Measurements from ENCODE around the gene CA5A. TPM values are rescaled to one million over a fixed set of nuclear protein-coding genes. Genes with fewer than 3 reads are reported as not detected.

The CA5A gene
- total and polyA plus RNA-seq, 2 of the 13 experiments (the other 11 are each of a cell fraction or from before 2014, with no cell fraction given) = 66.8 to 106 TPM

GRCh38 chr16:87951552-87952538 is 15.5 kb upstream of the CA5A start (continued):
- TF ChIP-seq HINFP (CRISPR knock-in tag; IDR thresholded peaks at IDR 0.05; ENCODE audit: low read depth) (0 out of 2 replicates have a peak, but pooled peaks have one; percentile 1), ZSCAN12 (CRISPR knock-in tag; IDR thresholded peaks at IDR 0.05) (no peak), ZNF891 (CRISPR knock-in tag; IDR thresholded peaks at IDR 0.05) (0 out of 2 replicates have a peak, but pooled peaks have one; percentile 52), DPF2 (CRISPR knock-in tag; IDR thresholded peaks at IDR 0.05; ENCODE audit: borderline replicate concordance, low read depth) (no peak), TFE3 (CRISPR knock-in tag; IDR thresholded peaks at IDR 0.05) (no peak), RAD21 (CRISPR knock-in tag; IDR thresholded peaks at IDR 0.05) (peak; percentile 50; the same call in 1 of the 2 replicates), SPEN (CRISPR knock-in tag; IDR thresholded peaks at IDR 0.05; ENCODE audit: low read depth) (no peak), ZNF501 (CRISPR knock-in tag; IDR thresholded peaks at IDR 0.05) (peak; percentile 55; the same call in 1 of the 2 replicates)
- TF ChIP-seq, protein P1, sequence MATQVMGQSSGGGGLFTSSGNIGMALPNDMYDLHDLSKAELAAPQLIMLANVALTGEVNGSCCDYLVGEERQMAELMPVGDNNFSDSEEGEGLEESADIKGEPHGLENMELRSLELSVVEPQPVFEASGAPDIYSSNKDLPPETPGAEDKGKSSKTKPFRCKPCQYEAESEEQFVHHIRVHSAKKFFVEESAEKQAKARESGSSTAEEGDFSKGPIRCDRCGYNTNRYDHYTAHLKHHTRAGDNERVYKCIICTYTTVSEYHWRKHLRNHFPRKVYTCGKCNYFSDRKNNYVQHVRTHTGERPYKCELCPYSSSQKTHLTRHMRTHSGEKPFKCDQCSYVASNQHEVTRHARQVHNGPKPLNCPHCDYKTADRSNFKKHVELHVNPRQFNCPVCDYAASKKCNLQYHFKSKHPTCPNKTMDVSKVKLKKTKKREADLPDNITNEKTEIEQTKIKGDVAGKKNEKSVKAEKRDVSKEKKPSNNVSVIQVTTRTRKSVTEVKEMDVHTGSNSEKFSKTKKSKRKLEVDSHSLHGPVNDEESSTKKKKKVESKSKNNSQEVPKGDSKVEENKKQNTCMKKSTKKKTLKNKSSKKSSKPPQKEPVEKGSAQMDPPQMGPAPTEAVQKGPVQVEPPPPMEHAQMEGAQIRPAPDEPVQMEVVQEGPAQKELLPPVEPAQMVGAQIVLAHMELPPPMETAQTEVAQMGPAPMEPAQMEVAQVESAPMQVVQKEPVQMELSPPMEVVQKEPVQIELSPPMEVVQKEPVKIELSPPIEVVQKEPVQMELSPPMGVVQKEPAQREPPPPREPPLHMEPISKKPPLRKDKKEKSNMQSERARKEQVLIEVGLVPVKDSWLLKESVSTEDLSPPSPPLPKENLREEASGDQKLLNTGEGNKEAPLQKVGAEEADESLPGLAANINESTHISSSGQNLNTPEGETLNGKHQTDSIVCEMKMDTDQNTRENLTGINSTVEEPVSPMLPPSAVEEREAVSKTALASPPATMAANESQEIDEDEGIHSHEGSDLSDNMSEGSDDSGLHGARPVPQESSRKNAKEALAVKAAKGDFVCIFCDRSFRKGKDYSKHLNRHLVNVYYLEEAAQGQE (IDR thresholded peaks at IDR 0.05; ENCODE audit: borderline replicate concordance in 1 of 2, low read depth in 1 of 2, low read length in 2 of 2) = no peak
- TF ChIP-seq, protein P2, sequence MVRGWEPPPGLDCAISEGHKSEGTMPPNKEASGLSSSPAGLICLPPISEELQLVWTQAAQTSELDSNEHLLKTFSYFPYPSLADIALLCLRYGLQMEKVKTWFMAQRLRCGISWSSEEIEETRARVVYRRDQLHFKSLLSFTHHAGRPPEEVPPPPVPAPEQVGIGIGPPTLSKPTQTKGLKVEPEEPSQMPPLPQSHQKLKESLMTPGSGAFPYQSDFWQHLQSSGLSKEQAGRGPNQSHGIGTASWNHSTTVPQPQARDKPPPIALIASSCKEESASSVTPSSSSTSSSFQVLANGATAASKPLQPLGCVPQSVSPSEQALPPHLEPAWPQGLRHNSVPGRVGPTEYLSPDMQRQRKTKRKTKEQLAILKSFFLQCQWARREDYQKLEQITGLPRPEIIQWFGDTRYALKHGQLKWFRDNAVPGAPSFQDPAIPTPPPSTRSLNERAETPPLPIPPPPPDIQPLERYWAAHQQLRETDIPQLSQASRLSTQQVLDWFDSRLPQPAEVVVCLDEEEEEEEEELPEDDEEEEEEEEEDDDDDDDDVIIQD (CRISPR knock-in tag; IDR thresholded peaks at IDR 0.05; ENCODE audit: low read depth) = no peak
- TF ChIP-seq, protein P3, sequence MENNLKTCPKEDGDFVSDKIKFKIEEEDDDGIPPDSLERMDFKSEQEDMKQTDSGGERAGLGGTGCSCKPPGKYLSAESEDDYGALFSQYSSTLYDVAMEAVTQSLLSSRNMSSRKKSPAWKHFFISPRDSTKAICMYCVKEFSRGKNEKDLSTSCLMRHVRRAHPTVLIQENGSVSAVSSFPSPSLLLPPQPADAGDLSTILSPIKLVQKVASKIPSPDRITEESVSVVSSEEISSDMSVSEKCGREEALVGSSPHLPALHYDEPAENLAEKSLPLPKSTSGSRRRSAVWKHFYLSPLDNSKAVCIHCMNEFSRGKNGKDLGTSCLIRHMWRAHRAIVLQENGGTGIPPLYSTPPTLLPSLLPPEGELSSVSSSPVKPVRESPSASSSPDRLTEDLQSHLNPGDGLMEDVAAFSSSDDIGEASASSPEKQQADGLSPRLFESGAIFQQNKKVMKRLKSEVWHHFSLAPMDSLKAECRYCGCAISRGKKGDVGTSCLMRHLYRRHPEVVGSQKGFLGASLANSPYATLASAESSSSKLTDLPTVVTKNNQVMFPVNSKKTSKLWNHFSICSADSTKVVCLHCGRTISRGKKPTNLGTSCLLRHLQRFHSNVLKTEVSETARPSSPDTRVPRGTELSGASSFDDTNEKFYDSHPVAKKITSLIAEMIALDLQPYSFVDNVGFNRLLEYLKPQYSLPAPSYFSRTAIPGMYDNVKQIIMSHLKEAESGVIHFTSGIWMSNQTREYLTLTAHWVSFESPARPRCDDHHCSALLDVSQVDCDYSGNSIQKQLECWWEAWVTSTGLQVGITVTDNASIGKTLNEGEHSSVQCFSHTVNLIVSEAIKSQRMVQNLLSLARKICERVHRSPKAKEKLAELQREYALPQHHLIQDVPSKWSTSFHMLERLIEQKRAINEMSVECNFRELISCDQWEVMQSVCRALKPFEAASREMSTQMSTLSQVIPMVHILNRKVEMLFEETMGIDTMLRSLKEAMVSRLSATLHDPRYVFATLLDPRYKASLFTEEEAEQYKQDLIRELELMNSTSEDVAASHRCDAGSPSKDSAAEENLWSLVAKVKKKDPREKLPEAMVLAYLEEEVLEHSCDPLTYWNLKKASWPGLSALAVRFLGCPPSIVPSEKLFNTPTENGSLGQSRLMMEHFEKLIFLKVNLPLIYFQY (CRISPR knock-in tag; IDR thresholded peaks at IDR 0.05; ENCODE audit: borderline replicate concordance) = 0 out of 2 replicates have a peak, but pooled peaks have one; percentile 56
